GM20000 (cell line): Measurements from ENCODE around the gene RBBP6.

Experiments used
- DNase-seq: peaks from one replicate; pipeline ENCODE4 v3.0.0; 2012; ENCODE audit warnings: low spot score
- TF ChIP-seq, protein P1 (sequence below): IDR thresholded peaks from 2 replicates; pipeline ENCODE4 v1.5.1; 2012; ENCODE audit warnings: mild to moderate bottlenecking, control low read depth; ENCODE audit errors: extremely low read depth, missing control alignments

RBBP6 gene

DNA sequence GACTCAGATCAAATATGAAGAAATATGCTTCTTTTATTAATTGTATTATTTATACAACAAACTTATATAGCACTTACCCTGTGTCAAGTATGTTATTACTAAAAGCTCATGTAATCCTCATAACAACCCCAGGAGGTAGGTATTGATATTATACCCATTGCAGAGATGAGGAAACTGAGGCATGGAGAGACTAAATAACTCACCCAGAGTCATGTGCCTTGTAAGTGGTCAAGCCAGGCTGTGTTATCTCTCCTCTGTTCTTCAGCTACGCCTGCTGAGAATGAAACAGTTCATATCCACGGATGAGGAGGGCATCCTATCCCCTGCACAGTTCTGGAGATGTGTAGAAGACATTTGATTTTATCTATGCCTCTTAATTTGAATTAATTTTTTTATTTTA lies 78.1 kb downstream of the RBBP6 start:
- TF ChIP-seq, protein P1, sequence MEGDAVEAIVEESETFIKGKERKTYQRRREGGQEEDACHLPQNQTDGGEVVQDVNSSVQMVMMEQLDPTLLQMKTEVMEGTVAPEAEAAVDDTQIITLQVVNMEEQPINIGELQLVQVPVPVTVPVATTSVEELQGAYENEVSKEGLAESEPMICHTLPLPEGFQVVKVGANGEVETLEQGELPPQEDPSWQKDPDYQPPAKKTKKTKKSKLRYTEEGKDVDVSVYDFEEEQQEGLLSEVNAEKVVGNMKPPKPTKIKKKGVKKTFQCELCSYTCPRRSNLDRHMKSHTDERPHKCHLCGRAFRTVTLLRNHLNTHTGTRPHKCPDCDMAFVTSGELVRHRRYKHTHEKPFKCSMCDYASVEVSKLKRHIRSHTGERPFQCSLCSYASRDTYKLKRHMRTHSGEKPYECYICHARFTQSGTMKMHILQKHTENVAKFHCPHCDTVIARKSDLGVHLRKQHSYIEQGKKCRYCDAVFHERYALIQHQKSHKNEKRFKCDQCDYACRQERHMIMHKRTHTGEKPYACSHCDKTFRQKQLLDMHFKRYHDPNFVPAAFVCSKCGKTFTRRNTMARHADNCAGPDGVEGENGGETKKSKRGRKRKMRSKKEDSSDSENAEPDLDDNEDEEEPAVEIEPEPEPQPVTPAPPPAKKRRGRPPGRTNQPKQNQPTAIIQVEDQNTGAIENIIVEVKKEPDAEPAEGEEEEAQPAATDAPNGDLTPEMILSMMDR, result no peak
- no peak for DNase-seq
